Adipocyte (in vitro differentiated cells): ENCODE results near the gene DHX30.
"Not testable (repeated sequence)": the region's sequence is repeated elsewhere in the genome, so short reads cannot be mapped to it uniquely, and the experiment has no call there.

Source experiments
- DNase-seq: peaks from one replicate; pipeline ENCODE4 v3.0.0-alpha.2; 2015; ENCODE audit warnings: low read depth
- H3K27me3 ChIP-seq: replicated peaks from 2 replicates; pipeline ENCODE4 v1.7.0; 2013; ENCODE audit warnings: mild to moderate bottlenecking, low read length, moderate library complexity; ENCODE audit not compliant: control insufficient read depth, insufficient read depth
- H3K36me3 ChIP-seq: 2 replicates; pipeline ENCODE4 v1.7.0; 2013; ENCODE audit warnings: low read length, mild to moderate bottlenecking, moderate library complexity; ENCODE audit not compliant: control insufficient read depth, insufficient read depth, severe bottlenecking
- H3K4me1 ChIP-seq: 2 replicates; pipeline ENCODE4 v1.7.0; 2013; ENCODE audit warnings: mild to moderate bottlenecking, low read length, moderate library complexity; ENCODE audit not compliant: control insufficient read depth, insufficient read depth
- H3K4me3 ChIP-seq: 2 replicates; pipeline ENCODE4 v1.7.0; 2013; ENCODE audit warnings: mild to moderate bottlenecking, low read length, moderate library complexity
- H3K9ac ChIP-seq: 2 replicates; pipeline ENCODE4 v1.7.0; 2013; ENCODE audit warnings: mild to moderate bottlenecking, low read length, moderate library complexity
- H3K9me3 ChIP-seq: 2 replicates; pipeline ENCODE4 v1.7.0; 2013; ENCODE audit warnings: mild to moderate bottlenecking, low read length, moderate library complexity; ENCODE audit not compliant: control insufficient read depth

DHX30 gene, protein sequence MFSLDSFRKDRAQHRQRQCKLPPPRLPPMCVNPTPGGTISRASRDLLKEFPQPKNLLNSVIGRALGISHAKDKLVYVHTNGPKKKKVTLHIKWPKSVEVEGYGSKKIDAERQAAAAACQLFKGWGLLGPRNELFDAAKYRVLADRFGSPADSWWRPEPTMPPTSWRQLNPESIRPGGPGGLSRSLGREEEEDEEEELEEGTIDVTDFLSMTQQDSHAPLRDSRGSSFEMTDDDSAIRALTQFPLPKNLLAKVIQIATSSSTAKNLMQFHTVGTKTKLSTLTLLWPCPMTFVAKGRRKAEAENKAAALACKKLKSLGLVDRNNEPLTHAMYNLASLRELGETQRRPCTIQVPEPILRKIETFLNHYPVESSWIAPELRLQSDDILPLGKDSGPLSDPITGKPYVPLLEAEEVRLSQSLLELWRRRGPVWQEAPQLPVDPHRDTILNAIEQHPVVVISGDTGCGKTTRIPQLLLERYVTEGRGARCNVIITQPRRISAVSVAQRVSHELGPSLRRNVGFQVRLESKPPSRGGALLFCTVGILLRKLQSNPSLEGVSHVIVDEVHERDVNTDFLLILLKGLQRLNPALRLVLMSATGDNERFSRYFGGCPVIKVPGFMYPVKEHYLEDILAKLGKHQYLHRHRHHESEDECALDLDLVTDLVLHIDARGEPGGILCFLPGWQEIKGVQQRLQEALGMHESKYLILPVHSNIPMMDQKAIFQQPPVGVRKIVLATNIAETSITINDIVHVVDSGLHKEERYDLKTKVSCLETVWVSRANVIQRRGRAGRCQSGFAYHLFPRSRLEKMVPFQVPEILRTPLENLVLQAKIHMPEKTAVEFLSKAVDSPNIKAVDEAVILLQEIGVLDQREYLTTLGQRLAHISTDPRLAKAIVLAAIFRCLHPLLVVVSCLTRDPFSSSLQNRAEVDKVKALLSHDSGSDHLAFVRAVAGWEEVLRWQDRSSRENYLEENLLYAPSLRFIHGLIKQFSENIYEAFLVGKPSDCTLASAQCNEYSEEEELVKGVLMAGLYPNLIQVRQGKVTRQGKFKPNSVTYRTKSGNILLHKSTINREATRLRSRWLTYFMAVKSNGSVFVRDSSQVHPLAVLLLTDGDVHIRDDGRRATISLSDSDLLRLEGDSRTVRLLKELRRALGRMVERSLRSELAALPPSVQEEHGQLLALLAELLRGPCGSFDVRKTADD

GRCh38 chr3:47802734-47803479 lies at the start of gene DHX30:
Gene DHX30 (plus strand): TSS chr3:47803138. CDS start chr3:47810684, 7,546 bp downstream.
- DNase-seq, result peak; percentile 95
- H3K4me3 ChIP-seq, result peak within 1 kb of the TSS; percentile 89
- peaks cover 21% of the 10 kb centered on the region for H3K4me1 ChIP-seq
- H3K9ac ChIP-seq, result peak within 1 kb of the TSS; percentile 93
- H3K27me3 ChIP-seq, result no peaks in the 10 kb centered on the region
- H3K9me3 ChIP-seq, result no peaks in the 10 kb centered on the region
- H3K36me3 ChIP-seq, result peaks cover 7% of the 10 kb centered on the region

GRCh38 chr3:47758261-47759025 lies 44.5 kb upstream of the DHX30 start:
- Histone ChIP-seq H3K4me3 (no peak overlapping the region), H3K27me3 (no peaks in the 10 kb centered on the region), H3K4me1 (peaks cover 11% of the 10 kb centered on the region), H3K9ac (no peak overlapping the region), H3K36me3 (peaks cover 9% of the 10 kb centered on the region), H3K9me3 (no peaks in the 10 kb centered on the region)
- DNase-seq, result no peak

- H3K27me3 ChIP-seq, DNase-seq, H3K4me3 ChIP-seq, H3K4me1 ChIP-seq, H3K9ac ChIP-seq, H3K9me3 ChIP-seq: not testable (repeated sequence)
- peaks cover 19% of the 10 kb centered on the region for H3K36me3 ChIP-seq
These were observed 42.7 kb upstream of the DHX30 start for GRCh38 chr3:47760207-47760606.

DNA sequence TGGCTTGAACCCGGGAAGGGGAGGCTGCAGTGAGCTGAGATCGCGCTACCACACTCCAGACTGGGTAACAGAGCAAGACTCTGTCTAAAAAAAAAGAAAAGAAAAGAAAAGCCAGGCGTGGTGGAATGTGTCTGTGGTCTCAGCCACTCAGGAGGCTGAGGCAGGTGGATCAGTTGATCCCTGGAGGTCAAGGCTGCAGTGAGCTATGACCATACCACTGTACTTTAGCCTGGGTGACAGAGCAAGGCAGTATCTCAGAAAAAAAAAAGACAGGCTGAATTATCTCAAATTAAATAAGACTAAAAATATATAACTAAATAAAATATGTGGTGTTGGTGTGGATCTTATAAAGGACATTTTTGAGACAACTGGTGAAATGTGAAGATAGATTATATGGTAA lies 41.9 kb upstream of the DHX30 start:
- Histone ChIP-seq H3K36me3 (peaks cover 19% of the 10 kb centered on the region), H3K9me3 (no peaks in the 10 kb centered on the region), H3K9ac (no peak overlapping the region), H3K4me3 (no peak overlapping the region), H3K4me1 (peaks cover 10% of the 10 kb centered on the region), H3K27me3 (no peaks in the 10 kb centered on the region)
- no peak for DNase-seq

DNA sequence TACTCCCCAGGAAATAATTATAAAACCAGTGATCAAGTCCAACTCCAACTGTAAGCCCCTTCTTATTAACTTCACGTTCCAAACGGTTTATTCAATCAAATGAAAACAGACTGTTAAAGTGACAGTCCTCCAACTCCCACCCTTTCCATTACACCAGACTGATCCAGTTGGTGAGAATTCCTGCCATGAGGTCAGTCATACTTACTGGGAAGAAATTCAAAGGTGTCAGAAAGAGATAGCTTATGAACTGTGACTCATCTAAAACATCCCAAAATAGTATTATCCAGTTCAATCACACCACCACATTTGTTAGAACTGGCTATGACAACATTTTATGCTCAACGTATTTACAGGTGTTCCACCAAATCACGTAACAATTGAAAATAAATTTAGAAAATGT lies 40.7 kb upstream of the DHX30 start:
- DNase-seq, result no peak
- H3K9me3 ChIP-seq, result no peaks in the 10 kb centered on the region
- H3K9ac ChIP-seq, result no peak overlapping the region
- no peaks in the 10 kb centered on the region for H3K27me3 ChIP-seq
- H3K4me1 ChIP-seq, result peaks cover 15% of the 10 kb centered on the region
- H3K36me3 ChIP-seq, result peaks cover 10% of the 10 kb centered on the region
- H3K4me3 ChIP-seq, result no peak overlapping the region

DNA sequence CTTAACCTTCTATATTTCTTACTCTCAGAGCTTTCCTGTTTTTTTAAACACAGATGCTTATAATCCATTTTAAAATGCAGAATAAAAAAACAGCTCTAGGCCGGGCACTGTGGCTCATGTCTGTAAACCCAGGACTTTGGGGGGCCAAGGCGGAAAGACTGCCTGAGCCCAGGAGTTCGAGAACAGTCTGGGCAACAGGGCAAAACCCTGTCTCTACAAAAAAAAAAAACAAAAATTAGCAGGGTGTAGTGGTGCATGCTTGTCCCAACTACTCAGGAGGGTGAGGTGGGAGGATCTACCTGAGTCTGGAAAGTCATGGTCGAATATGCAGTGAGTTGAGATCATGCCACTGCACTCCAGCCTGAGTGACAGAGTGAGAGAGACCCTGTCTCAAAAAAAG lies 36.8 kb upstream of the DHX30 start:
- H3K4me1 ChIP-seq, result peaks cover 12% of the 10 kb centered on the region
- no peak overlapping the region for H3K9ac ChIP-seq
- H3K4me3 ChIP-seq, result no peak overlapping the region
- peaks cover 13% of the 10 kb centered on the region for H3K36me3 ChIP-seq
- H3K27me3 ChIP-seq, result no peaks in the 10 kb centered on the region
- no peak for DNase-seq
- H3K9me3 ChIP-seq, result no peaks in the 10 kb centered on the region

DNA sequence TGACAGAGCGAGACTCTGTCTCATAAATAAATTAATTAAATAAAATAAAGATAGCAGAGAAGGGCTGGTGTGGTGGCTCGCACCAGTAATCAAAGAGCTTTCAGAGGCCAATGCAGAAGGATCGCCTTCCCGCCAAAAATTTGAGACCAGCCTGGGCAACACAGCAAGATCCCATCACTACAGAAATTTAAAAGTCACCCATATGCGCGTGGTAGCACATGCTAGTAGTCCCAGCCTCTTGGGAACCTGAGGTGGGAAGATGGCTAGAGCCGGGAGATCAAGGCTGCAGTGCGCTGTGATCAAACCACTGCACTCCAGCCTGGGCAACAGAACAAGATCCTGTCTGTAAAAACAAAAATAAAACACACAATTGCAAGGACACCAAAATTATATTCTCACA lies 30.9 kb upstream of the DHX30 start:
- no peaks in the 10 kb centered on the region for H3K27me3 ChIP-seq
- H3K4me3 ChIP-seq, result no peak overlapping the region
- H3K9me3 ChIP-seq, result no peaks in the 10 kb centered on the region
- peaks cover 17% of the 10 kb centered on the region for H3K36me3 ChIP-seq
- no peak overlapping the region for H3K9ac ChIP-seq
- H3K4me1 ChIP-seq, result no peaks in the 10 kb centered on the region
- no peak for DNase-seq

- Histone ChIP-seq H3K4me1 (no peaks in the 10 kb centered on the region), H3K9ac (no peak overlapping the region), H3K9me3 (no peaks in the 10 kb centered on the region), H3K27me3 (no peaks in the 10 kb centered on the region), H3K36me3 (peaks cover 17% of the 10 kb centered on the region), H3K4me3 (no peak overlapping the region)
- no peak for DNase-seq
These were observed 30.1 kb upstream of the DHX30 start for GRCh38 chr3:47772788-47773187.

DNA sequence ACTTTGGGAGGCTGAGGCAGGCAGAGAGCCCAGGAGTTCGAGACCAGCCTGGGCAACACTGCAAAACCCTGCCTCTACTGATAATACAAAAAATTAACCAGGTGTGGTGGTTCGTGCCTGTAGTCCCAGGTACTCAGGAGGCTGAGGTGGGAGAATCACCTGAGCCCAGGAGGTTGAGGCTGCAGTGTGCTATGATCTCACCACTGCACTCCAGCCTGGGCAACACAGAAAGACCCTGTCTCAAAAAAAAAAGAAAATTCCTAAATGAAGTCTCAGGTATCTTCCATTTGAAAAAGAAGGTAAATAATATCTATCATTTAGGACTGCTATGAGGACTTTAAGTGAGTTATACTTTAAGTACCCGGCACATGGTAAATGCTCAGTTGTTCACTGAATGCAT lies 24.2 kb upstream of the DHX30 start:
- DNase-seq, result no peak
- no peak overlapping the region for H3K9ac ChIP-seq
- no peaks in the 10 kb centered on the region for H3K36me3 ChIP-seq
- H3K4me3 ChIP-seq, result no peak overlapping the region
- no peaks in the 10 kb centered on the region for H3K27me3 ChIP-seq
- peaks cover 17% of the 10 kb centered on the region for H3K4me1 ChIP-seq
- H3K9me3 ChIP-seq, result no peaks in the 10 kb centered on the region
